IPS DF 6.9 (cell line): Measurements from ENCODE around the gene PRELP.

Source experiments
- DNase-seq: peaks from one replicate; pipeline ENCODE4 v3.0.0-alpha.2; 2013; ENCODE audit warnings: low read depth, low spot score
- H3K27ac ChIP-seq: one replicate; pipeline ENCODE4 v1.5.1; 2013; ENCODE audit warnings: low read length, control low read depth
- H3K27me3 ChIP-seq: 2 replicates; pipeline ENCODE4 v1.6.1; 2013; ENCODE audit warnings: mild to moderate bottlenecking, low read length; ENCODE audit not compliant: control insufficient read depth, insufficient read depth
- H3K36me3 ChIP-seq: 2 replicates; pipeline ENCODE4 v1.6.1; 2013; ENCODE audit warnings: low read length; ENCODE audit not compliant: control insufficient read depth, insufficient read depth
- H3K4me1 ChIP-seq: 2 replicates; pipeline ENCODE4 v1.6.1; 2013; ENCODE audit warnings: low read length; ENCODE audit not compliant: control insufficient read depth, insufficient read depth
- H3K4me3 ChIP-seq: 2 replicates; pipeline ENCODE4 v1.5.1; 2013; ENCODE audit warnings: mild to moderate bottlenecking, low read length
- H3K9me3 ChIP-seq: 2 replicates; pipeline ENCODE4 v1.6.1; 2013; ENCODE audit warnings: low read length, inconsistent platforms; ENCODE audit not compliant: control insufficient read depth, insufficient read depth
- WGBS: extraction: QIAGEN DNeasy Blood & Tissue Kit; methylation state at CpG from one replicate; pipeline ENCODE4 v1.1.7; 2013; ENCODE audit warnings: mixed read lengths, missing lambda C conversion rate; ENCODE audit not compliant: insufficient read length, insufficient coverage; 5-methylcytosine and 5-hydroxymethylcytosine counted together

The PRELP gene

DNA sequence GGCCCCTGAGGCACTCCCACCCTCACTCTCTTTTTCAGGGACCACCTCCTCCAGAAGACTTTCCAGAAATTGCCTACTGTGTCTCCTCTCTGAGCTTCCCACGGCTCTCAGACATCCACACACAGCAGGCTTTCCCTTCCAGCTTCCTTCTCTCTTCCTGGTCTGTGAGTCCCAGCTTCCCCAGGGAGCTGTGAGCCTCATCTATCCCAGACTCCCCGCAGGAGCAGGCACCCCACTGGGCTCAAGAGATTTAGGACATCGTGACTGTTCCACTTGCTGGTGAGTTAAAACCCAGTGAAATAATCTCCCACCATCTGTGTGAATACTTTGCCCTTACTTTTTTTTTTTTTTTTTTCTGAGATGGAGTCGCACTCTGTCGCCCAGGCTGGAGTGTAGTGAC, 22.0 kb upstream of the PRELP start:
- no CpG with 5 or more reads among the region's 5 CpGs for WGBS
- no peak for DNase-seq
- Histone ChIP-seq H3K27me3 (no peaks in the 10 kb centered on the region), H3K4me1 (peaks cover under 1% of the 10 kb centered on the region; the same call in 1 of the 2 replicates), H3K4me3 (no peak overlapping the region), H3K36me3 (no peaks in the 10 kb centered on the region), H3K27ac (no peak overlapping the region), H3K9me3 (no peaks in the 10 kb centered on the region)

DNA sequence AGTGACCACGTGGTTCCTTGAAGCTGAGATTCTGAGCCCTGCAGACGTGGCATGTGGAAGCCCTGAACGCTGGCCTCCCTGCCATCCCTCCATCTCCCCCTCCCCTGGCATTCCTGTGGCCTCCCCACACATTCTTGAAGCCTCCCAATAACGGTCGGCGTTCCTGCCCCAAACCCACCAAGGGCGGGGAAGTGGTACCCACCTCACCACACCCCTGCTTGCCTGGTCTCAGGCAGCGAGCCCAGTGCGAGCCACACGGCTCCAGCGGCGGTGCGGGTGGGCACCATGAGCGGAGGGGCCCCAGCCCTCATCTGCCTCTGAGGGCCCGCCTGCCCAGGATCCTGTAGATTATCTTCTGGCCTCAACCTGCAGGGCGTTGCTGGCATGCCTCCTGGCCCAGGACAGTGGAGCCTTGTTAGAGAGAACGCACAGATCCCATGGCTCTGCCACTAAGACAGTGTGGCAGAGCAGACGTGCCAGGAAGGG, 20.6 kb upstream of the PRELP start:
- Histone ChIP-seq H3K4me1 (no peaks in the 10 kb centered on the region), H3K27ac (no peak overlapping the region), H3K36me3 (no peaks in the 10 kb centered on the region), H3K4me3 (no peak overlapping the region), H3K9me3 (no peaks in the 10 kb centered on the region), H3K27me3 (no peaks in the 10 kb centered on the region)
- WGBS = no CpG with 5 or more reads among the region's 18 CpGs
- no peak for DNase-seq

DNA sequence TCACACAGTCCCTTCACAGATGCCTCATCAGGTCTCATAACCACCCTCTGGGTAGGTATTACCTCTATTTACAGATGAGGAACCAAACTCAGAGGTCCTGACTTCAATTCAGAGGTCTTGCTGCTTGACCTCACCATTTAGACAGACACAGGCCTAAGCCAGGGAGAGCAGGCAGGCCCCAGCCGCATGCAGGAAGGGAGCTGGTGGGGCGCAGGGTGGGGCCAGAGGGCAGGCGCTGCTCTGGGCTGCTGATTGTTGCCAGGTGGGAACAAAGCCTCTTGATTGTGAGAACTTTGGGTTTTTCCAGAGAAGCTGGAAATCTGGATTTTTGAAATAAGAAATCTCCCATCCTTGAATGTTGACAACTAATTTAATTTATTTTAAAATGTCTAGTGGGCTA, 19.9 kb upstream of the PRELP start:
- H3K27ac ChIP-seq = no peak overlapping the region
- no peaks in the 10 kb centered on the region for H3K36me3 ChIP-seq
- WGBS = no CpG with 5 or more reads among the region's 3 CpGs
- no peak for DNase-seq
- H3K27me3 ChIP-seq = no peaks in the 10 kb centered on the region
- H3K4me3 ChIP-seq = no peak overlapping the region
- no peaks in the 10 kb centered on the region for H3K9me3 ChIP-seq
- H3K4me1 ChIP-seq = no peaks in the 10 kb centered on the region

DNA sequence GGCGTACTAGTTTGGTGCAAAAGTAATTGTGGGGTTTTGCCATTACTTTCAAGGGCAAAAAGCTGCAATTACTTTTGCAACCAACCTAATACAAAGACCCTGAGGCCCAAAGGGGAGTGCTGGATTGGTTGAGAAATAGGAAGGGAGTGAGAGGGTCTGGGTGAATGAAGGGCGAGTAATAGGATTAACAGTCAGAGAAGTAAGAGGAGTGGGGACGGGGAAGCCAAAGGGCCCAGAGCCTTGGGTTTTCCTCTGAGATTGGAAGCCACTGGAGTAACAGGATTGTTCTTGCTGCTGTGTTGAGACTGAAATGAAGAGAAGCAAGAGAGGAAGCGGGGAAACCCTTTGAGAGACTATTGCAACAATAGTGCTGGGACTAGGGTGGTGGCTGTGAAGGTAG, 19.0 kb upstream of the PRELP start:
- Histone ChIP-seq H3K4me3 (no peak overlapping the region), H3K9me3 (no peaks in the 10 kb centered on the region)
- WGBS = 100% methylated on average over 1 of the region's 4 CpGs

DNA sequence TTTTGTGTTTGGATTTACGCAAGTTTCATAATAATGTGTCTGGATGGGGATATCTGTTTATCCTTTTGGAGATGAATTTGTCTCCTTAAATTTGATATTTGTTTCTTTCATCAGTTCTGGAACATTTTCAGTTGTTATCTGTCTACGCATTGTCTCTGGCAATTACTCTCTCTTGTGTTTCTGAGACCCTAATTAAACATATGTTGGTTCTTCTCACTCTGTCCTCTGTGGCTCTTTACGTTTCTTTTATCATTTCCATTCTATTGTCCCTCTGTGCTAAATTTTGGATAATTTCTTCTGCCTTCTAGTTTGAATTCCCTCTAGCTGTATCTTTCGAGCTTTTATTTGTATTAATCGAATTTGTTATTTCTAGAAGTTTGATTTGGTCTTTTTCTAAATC, 17.5 kb upstream of the PRELP start:
- Histone ChIP-seq H3K27me3 (no peaks in the 10 kb centered on the region), H3K4me3 (no peak overlapping the region), H3K27ac (no peak overlapping the region), H3K4me1 (no peaks in the 10 kb centered on the region), H3K9me3 (no peaks in the 10 kb centered on the region), H3K36me3 (no peaks in the 10 kb centered on the region)
- WGBS = 100% methylated on average over 1 of the region's 5 CpGs
- no peak for DNase-seq

More for the DNA sequence above, 19.0 kb upstream of the PRELP start:
- no peak overlapping the region for H3K27ac ChIP-seq
- no peak for DNase-seq
- H3K27me3 ChIP-seq = no peaks in the 10 kb centered on the region
- no peaks in the 10 kb centered on the region for H3K36me3 ChIP-seq
- H3K4me1 ChIP-seq = no peaks in the 10 kb centered on the region

DNA sequence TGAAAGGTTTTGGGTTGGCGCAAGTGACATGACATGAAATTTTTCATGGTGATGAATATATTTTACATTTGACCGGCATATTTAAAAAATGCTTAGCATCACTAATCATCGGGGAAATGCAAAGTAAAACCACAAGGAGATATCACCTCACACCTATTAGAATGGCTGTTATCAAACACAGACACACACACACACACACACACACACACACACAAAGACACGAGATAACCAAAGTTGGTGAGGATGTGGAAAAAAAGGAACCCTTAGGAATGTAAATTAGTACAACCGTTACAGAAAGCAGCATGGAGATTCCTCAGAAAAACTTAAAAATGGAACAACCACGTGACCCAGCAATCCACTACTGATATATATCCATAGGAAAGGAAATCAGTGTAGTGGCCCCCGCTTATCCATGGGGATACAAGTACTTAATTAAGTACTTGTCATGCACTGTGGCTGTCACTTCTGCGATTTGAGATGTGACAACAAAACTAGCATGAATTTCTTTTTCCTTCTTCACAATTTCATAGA, 15.9 kb upstream of the PRELP start:
- H3K27ac ChIP-seq = no peak overlapping the region
- DNase-seq = no peak
- no peaks in the 10 kb centered on the region for H3K27me3 ChIP-seq
- H3K4me3 ChIP-seq = no peak overlapping the region
- WGBS = no CpG with 5 or more reads among the region's 8 CpGs
- no peaks in the 10 kb centered on the region; the same call in 1 of the 2 replicates for H3K4me1 ChIP-seq
- H3K36me3 ChIP-seq = no peaks in the 10 kb centered on the region
- no peaks in the 10 kb centered on the region for H3K9me3 ChIP-seq

DNA sequence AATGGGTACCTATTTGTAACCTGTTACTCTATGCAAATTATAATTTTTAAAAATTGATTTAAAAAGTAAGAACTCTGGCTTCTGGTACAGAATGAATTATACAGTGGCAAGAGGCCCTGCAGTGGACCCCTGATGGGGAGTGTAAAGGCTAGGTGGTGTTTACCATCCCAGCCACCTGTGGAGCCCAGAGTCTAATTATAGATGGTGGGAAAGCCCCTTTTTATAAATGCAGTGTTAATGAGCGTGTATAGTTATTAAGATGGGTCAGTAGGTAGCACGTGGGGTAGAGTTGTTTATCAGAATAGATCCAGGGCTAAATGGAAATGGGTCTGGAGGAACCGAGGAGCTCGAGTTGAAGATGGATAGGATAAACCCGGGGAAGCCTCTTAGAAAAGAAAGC, 13.9 kb upstream of the PRELP start:
- no peak overlapping the region for H3K27ac ChIP-seq
- DNase-seq = no peak

DNA sequence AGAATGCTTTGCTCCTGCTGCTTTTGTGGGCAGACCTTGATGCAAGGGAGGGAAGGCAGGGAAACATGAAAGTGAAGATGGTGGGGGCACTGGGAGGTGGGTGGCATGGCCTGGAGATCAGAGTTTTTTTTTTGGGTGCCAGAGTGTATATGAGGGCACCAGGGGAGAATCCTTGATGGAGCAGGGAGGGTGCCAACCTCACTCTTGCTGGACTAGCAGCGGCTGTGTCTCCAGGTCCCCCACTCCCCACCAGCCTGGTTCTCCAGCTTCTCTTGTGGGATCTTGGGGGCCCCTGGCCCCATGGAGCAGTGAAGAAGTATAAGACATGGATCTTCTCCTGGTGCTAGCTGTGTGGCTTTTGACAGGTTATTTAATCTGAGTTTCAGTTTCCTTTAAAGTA, 13.5 kb upstream of the PRELP start:
- no peaks in the 10 kb centered on the region for H3K27me3 ChIP-seq
- H3K4me3 ChIP-seq = no peak overlapping the region
- no peak for DNase-seq
- H3K36me3 ChIP-seq = no peaks in the 10 kb centered on the region
- H3K9me3 ChIP-seq = no peaks in the 10 kb centered on the region
- no CpG with 5 or more reads among the region's 1 CpG for WGBS
- peaks cover 3% of the 10 kb centered on the region; the same call in 1 of the 2 replicates for H3K4me1 ChIP-seq
- no peak overlapping the region for H3K27ac ChIP-seq

More for the DNA sequence above, 13.9 kb upstream of the PRELP start:
- no peaks in the 10 kb centered on the region for H3K9me3 ChIP-seq
- 100% methylated on average over 2 of the region's 5 CpGs for WGBS
- peaks cover 3% of the 10 kb centered on the region; the same call in 1 of the 2 replicates for H3K4me1 ChIP-seq
- no peak overlapping the region for H3K4me3 ChIP-seq
- no peaks in the 10 kb centered on the region for H3K27me3 ChIP-seq
- no peaks in the 10 kb centered on the region for H3K36me3 ChIP-seq

DNA sequence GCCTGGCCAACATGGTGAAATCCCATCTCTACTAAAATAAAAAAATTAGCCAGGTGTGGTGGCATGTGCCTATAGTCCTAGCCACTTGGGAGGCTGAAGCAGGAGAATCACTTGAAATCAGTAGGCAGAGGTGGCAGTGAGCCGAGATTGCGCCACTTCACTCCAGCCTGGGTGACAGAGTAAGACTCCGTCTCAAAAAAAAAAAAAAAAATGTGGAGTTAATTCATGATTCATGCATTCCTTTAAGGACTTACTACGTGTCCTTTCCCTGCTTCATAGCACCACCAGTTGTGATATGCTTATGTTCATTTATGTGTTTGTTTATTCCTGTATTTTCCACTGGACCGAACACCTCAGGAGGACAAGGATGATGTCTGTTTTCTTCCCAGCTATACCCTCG, 12.7 kb upstream of the PRELP start:
- no peaks in the 10 kb centered on the region for H3K27me3 ChIP-seq
- no peaks in the 10 kb centered on the region for H3K36me3 ChIP-seq
- WGBS = no CpG with 5 or more reads among the region's 6 CpGs
- no peak overlapping the region for H3K4me3 ChIP-seq
- DNase-seq = no peak
- H3K9me3 ChIP-seq = no peaks in the 10 kb centered on the region
- H3K4me1 ChIP-seq = peaks cover 3% of the 10 kb centered on the region; the same call in 1 of the 2 replicates
- no peak overlapping the region for H3K27ac ChIP-seq

DNA sequence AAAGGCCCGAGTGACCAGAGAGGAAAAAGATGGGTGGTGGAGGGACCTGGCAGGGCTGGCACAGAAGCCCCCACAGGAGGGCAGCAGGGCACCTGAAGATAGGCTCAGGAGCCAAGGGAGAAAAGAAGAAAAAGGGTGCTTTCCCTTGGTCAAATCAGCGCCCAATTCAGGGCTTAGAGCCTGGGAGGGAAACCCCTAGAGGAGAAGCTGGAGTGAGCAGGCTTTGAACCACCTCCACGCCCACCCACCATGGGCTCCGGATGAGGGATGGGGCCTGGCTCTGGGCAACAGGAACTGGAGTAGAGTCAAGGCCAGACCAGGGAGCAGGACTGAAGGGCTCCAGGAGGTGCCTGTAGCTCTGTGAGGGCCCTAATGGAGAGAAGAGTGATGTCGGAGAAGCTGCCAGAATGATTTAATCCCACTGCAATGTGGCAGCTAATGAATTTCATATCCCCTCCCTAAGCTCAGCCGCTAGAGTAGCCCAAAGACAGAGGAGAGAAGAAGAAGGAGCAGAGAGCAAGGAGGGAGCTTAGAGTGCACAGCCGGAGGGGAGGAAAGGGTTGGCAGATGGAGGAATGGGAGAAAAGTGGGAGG, 12.0 kb upstream of the PRELP start:
- Histone ChIP-seq H3K36me3 (no peaks in the 10 kb centered on the region), H3K9me3 (no peaks in the 10 kb centered on the region), H3K27me3 (no peaks in the 10 kb centered on the region), H3K4me3 (no peak overlapping the region), H3K27ac (no peak overlapping the region), H3K4me1 (peaks cover 3% of the 10 kb centered on the region; the same call in 1 of the 2 replicates)
- no peak for DNase-seq
- WGBS = no CpG with 5 or more reads among the region's 7 CpGs

DNA sequence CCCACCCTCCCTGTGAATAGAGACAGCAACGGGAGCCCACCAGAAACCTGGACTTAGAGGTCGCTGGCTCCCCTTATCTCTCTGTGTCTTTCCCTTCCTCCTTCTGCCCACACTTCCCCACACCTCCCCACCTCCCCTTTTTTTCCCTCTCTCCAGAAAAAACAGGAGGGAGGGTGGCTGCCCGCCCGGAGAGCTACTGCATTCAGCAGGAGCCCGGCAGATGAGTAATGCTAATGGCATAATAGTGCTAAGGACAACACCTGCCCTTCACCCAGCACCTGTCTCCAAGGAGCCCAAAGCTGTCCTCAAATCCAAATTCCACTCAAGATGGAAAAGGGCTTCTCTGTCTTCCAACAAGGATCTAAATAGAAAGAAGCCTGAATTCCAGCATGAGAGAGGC, 11.4 kb upstream of the PRELP start:
- H3K27ac ChIP-seq = no peak overlapping the region
- H3K9me3 ChIP-seq = no peaks in the 10 kb centered on the region
- no CpG with 5 or more reads among the region's 5 CpGs for WGBS
- H3K4me1 ChIP-seq = peaks cover 3% of the 10 kb centered on the region; the same call in 1 of the 2 replicates
- H3K4me3 ChIP-seq = no peak overlapping the region
- no peak for DNase-seq
- no peaks in the 10 kb centered on the region for H3K27me3 ChIP-seq
- no peaks in the 10 kb centered on the region for H3K36me3 ChIP-seq
